NCI-H2171 (cell line): ENCODE results near the gene TMEM123.

ENCODE experiments used
- DNase-seq: peaks from one replicate; lab custom pipeline; 2025; lab: John Stamatoyannopoulos, UW

Gene TMEM123

GRCh38 chr11:102422817-102423712 lies 29.5 kb downstream of the TMEM123 start:
- DNase-seq: no peak

DNA sequence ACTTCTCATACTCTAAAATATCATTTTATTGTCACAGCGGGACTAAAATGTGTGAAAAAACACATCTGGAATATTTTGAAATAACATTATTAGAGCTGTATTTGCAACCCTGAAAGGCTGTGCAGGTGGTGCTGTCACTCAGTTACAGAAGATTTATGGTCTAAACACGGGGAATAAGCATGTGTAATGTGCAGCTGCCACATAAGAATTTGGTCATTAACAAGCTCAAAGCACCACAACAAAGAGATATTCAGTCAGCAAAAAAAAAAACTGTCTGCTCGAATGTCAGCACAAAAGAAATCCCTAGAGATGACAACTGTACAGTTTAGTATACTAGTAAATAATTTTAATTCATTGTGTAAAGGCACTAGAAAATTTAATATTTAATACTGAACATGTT lies 31.3 kb downstream of the TMEM123 start:
- DNase-seq: peak; percentile 50

GRCh38 chr11:102420547-102420946 lies 32.0 kb downstream of the TMEM123 start:
- no peak for DNase-seq

- no peak for DNase-seq
Measured at GRCh38 chr11:102419181-102419580, 33.4 kb downstream of the TMEM123 start.

DNA sequence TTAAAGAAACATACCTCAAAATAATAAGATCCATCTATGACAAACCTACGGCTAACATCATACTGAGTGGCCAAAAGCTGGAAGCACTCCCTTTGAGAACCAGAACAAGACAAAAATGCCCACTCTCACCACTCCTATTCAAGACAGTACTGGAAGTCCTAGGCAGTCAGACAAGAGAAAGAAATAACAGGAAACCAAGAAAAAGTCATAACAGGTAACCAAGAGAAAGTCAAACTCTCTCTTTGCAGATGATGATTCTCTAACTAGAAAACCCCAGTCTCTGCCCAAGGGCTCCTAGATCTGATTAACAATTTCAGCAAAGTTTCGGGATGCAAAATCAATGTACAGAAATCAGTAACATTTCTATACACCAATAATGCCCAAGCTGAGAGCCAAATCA lies 35.6 kb downstream of the TMEM123 start:
- no peak for DNase-seq

DNA sequence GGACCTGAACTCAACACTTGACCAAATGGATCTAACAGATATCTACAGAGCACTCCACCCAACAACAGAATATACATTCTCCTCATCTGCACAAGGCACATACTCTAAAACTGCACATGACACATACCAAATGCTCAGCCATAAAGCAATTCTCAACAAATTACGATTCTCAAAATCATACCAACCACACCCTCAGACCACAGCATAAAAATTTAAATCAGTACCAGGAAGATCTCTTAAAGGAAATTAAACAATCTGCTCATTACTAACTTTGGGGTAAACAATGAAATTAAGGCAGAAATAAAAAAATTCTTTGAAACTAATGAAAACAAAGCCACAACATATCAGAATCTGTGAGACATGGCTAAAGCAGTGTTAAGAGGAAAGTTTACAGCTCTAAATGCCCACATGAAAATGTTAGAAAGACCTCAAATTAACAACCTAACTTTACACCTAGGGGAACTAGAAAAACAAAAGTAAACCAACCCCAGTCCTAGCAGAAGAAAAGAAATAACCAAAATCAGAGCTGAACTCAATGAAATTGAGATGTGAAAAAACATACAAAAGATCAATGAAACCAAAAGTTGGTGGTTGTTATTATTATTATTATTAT lies 37.2 kb downstream of the TMEM123 start:
- no peak for DNase-seq

DNA sequence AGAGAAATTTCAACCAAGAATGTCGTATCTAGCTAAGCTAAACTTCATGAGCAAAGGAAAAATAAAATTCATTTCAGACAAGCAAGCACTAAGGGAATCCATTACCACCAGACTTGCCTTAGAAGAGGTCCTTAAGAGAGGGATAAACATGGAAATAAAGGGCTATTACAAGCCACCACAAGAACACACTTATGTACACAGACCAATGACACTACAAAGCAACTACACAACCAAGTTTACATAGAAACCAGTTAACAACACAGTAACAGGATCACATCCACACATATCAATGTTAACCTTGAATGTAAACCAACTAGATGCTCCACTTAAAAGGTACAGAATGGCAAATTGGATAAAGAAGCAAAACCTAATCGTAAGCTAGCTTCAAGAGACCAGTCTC lies 38.0 kb downstream of the TMEM123 start:
- no peak for DNase-seq

DNA sequence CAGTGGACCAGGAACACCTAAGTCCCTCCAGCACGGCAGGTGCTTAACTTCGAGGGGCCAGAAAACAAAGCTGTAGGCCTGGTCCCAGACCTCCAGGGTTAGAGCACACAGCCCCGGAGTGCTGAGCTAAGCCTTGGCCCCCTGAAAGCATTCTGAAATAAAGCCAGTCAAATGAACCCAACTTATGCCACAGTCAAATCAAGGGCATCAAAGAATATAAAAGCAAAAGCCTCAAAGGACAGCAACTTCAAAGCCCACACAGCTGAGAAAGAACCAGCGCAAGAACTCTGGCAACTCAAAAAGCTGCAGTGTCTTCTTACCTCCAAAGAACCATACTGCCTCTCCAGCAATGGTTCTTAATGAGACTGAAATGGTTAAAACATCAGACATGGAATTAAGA lies 39.1 kb downstream of the TMEM123 start:
- no peak for DNase-seq

DNA sequence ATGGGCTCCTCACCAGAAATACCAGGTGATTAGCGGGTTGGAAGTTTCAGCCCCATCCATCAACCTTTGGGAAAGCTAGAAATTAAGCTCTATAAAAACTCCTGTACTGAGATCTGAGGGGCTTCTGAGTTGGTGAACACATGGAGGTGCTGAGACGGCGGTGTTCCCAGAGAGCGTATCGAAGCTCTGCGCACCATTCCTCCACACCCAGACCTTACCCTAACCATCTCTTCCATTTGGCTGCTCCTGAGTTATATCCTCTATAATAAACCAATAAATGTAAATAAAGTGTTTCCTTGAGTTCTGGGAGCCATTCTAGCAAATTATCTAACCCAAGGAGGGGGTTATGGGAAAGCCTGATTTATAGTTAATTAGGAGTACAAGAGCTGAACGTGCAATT lies 41.4 kb downstream of the TMEM123 start:
- DNase-seq: no peak

DNA sequence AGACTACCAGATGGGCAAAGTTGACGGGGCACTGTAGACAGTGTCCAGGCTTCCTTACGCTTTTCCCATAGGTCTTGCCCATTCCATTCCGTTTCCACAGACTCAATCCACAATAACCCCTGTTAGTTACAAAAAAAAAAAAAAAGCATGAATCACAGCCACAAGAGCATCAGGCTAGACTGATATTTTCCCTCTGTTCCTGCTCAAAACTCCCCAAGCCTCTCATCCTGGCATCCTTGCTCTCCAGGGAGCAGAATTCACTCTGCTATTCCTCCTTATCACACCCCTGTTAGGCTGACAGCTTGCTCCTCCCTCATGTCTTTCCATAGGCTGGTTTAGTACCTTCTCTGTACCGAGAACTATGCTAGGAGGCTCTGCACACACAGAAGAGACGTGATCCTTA lies 42.2 kb downstream of the TMEM123 start:
- no peak for DNase-seq

DNA sequence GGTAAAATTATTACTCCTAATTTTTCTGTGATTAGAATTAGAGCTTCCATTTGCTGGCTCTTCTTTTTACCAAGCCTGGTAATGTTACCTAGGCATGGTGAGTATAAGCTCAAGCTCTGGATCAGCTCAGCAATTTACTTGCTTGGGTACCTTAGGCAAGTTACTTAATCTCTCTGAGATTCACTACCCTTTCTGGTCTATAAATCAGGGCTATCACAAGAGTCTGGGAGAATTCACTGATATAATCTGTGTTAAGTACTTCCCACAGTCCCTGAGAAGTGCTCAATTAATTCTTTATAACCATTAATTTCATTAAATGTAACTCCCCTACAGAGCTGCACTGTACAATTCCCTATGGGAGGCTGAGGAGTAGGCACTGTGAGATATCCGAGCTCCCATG lies 44.2 kb downstream of the TMEM123 start:
- DNase-seq: no peak

DNA sequence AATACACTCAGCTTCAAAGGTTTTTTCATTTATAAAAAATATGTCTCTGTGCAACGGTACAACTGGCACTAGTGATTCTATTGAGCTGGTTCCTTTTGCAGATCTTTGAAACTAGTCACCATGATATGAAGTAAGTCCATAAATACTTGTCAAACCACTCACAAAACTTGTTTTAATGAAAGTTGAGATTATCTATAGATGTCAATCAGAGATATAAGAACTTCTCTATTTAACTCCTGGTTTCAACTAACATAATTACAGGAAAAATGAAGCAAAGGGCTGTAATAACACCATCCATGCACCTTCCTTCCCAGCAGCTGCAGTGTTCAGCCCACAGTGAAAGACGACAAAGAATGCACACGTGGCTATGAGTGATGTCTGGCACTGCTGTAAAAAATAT lies 44.7 kb downstream of the TMEM123 start:
- no peak for DNase-seq

GRCh38 chr11:102406099-102406498 lies 46.5 kb downstream of the TMEM123 start:
- DNase-seq: no peak

GRCh38 chr11:102405501-102405900 lies 47.1 kb downstream of the TMEM123 start:
- DNase-seq: no peak

DNA sequence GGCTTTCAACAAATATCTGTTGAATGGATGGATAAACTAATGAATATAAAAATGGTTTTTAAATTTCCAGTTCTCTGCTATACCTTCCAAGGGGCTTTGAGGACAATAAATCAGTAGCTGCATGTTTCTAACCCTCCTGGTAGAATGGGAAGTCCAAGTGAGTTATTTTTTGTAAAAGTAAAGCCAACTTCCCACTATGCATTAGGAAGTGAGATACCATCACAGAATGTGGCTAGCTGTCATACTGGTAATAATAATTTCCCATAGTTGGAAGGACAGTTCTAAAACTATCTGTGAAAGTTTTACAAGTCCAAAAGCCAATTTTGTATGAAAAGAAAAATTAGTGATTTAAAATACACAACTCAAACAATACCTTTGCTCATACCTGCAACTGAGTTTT lies 50.0 kb downstream of the TMEM123 start:
- DNase-seq: no peak

GRCh38 chr11:102401905-102402304 lies 50.7 kb downstream of the TMEM123 start:
- no peak for DNase-seq

GRCh38 chr11:102400603-102401002 lies 52.0 kb downstream of the TMEM123 start:
- no peak for DNase-seq

GRCh38 chr11:102399189-102399588 lies 53.4 kb downstream of the TMEM123 start:
- no peak for DNase-seq

- no peak for DNase-seq
Measured at GRCh38 chr11:102398297-102398696, 54.3 kb downstream of the TMEM123 start.

DNA sequence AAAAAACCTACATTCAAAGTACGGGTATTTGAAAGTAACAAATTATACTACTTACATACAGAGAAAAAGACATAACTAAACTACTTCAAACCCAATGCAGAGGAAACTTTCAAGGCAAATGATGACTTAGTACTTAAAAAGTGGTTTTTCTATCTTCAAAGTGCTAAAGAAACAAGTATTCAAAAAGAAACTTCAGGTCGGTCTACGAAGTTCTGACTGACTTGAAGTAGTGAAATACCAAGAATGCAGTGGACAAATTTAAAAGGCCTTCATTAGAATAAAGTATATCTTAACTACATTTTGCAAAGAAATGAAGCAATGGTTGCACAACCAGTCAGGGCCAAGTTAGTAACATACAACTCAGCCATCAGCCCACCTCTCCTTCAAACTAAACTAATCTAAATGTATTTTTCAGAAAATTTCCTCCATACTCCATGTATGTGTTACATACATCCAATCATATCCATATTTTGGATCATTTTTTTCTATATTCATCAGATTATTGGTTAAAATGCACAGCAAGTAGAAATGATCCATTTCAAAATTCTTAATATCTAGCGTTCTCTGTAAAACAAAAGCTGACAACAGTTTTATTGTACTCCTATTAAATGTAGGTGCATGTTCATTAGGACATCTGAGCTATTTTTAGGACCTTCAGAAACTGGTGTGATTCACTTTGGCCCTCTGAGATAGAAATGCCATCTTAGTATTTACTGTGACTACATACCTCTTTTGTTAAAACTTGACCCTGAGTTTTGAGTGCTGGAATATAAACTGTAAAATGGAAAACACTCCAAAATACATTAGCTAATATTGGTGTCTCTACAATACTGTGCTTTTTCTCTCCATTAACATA lies 55.6 kb downstream of the TMEM123 start:
- no peak for DNase-seq

- DNase-seq: no peak
Measured at GRCh38 chr11:102395720-102396393, 56.7 kb downstream of the TMEM123 start.

DNA sequence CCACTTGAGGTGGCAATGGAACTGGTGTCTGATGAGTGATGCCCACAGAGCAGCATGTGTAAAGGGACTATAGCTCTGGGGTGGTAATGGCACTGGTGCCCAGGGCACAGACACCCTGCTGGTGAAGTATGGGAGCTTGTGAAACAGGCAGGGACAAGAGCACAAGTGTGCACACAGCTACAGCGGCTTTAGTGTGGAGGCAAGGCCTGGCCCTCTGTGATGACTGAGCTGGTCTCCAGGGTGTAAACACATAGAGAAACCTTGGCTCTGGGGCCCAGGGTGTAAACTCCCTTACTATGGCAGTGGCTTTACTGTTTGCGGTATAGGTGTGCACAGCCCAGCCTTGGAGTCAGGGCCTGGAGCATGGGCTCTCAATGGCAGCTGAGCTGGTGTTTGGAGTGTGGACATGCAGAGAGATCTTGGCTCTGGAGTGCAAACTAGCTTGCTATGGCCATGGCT lies 59.3 kb downstream of the TMEM123 start:
- no peak for DNase-seq
